AG09319 (cell line): Measurements from ENCODE around the gene TINAGL1.

Experiments used
- DNase-seq: peaks from one replicate; pipeline ENCODE4 v3.0.0-alpha.2; 2010; ENCODE audit warnings: low read depth; ENCODE audit errors: extremely low read depth
- TF ChIP-seq, protein P1 (sequence below): IDR thresholded peaks from 2 replicates; pipeline ENCODE4 v1.5.1; 2011; ENCODE audit warnings: low read depth, mild to moderate bottlenecking, inconsistent platforms, low read length, moderate library complexity

TINAGL1 gene

DNA sequence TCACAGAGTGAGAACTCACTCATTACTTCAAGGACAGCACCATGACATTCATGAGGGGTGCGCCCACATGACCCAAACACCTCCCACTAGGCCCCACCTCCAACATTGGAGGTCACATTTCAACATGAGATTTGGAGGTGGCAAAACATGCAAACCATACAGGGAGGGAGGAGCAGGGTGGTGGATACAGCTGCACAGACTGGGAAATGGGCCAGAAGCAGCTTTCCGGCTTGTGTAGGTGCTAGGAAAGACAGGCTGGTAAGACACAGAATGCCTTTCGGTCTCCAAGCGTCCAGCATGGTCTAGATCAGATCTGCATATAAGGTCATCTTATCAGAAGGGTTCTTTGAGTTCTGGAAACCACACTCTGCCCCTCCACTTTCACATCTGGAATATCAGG, 35.1 kb upstream of the TINAGL1 start:
- TF ChIP-seq, protein P1, sequence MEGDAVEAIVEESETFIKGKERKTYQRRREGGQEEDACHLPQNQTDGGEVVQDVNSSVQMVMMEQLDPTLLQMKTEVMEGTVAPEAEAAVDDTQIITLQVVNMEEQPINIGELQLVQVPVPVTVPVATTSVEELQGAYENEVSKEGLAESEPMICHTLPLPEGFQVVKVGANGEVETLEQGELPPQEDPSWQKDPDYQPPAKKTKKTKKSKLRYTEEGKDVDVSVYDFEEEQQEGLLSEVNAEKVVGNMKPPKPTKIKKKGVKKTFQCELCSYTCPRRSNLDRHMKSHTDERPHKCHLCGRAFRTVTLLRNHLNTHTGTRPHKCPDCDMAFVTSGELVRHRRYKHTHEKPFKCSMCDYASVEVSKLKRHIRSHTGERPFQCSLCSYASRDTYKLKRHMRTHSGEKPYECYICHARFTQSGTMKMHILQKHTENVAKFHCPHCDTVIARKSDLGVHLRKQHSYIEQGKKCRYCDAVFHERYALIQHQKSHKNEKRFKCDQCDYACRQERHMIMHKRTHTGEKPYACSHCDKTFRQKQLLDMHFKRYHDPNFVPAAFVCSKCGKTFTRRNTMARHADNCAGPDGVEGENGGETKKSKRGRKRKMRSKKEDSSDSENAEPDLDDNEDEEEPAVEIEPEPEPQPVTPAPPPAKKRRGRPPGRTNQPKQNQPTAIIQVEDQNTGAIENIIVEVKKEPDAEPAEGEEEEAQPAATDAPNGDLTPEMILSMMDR, result no peak
- no peak for DNase-seq

DNA sequence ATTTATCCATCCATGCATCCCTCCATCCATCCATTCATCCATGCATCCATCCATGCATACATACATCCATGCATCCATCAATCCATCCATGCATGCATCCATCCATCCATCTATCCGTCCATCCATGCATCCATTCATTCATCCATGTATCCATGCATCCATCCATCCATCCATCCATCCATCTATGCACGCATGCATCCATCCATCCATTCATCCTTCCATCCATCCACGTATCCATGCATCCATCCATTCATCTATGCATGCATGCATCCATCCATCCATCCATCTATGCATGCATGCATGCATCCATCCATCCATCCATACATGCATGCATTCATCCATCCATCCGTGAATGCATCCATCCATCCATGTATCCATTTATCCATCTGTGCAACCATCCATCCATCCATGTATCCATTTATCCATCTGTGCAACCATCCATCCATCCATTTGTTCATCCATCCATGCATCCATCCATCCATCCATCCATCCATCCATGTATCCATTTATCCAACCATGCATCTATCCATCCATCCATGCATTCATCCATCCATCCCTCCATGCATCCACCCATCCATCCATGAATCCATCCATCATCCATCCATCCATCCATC, 30.3 kb upstream of the TINAGL1 start:
- DNase-seq, result no peak
- TF ChIP-seq, protein P1, result no peak

DNA sequence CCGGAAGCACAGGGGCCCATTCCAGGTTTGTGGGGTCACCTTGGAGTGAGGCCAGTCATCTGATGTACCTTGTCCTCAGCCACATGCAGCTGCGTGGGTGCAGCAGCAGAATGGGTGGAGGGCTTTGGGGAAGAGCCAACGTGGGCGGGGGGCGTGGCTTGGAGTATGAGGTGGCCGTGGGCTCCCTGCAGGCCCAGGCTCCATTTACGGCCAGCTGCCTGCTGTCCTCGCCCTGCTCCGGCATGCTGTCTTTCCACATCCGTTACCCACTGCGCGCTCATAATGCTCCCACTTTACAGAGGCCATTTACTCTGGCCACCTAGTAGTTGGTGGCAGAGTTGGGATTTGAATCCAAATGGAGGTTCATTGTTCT, 27.8 kb upstream of the TINAGL1 start:
- no peak for DNase-seq
- TF ChIP-seq, protein P1, result no peak

DNA sequence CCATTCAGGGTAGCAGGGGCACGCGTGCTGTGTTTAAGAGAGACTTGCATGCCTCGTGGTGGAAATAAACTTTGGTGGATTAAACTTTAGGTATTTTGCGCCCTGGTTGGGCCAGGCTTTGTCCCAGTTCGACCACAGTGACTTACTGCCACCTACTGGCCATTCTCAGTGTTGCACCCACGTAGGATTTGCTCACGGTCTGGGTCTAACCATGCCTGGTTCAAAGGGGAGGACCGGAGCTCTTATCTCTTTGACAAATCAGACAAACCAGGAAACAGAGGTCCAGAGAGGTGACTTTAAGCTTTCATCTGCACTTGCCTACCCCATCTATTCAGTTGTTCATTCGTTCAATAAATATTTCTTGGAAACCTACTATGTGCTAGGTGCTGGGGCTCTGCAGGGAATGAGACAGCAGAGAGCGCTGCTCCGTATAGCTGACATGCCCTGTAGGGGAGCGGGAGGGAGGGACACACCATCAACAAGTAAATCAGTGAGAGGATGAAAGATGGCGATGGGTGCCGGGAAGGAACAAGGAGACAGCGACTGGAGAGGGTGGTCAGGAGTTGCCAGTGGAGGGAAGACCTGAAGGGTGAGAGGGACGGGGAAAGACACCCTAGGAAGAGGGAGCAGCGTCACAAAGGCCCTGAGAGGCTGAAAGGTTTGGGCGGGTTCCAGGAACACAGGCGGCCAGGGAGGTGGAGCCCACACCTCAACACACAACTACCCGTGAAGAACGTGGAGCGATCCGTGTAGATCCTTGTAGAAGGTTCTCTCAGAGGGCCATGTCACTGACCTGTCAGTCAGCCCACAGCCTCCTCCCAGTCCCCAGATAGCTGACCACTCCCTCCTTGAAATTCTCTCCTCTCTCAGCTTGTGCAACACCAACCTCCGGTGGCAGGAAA, 27.2 kb upstream of the TINAGL1 start:
- DNase-seq, result peak; percentile 60
- TF ChIP-seq, protein P1, result peak; percentile 83

DNA sequence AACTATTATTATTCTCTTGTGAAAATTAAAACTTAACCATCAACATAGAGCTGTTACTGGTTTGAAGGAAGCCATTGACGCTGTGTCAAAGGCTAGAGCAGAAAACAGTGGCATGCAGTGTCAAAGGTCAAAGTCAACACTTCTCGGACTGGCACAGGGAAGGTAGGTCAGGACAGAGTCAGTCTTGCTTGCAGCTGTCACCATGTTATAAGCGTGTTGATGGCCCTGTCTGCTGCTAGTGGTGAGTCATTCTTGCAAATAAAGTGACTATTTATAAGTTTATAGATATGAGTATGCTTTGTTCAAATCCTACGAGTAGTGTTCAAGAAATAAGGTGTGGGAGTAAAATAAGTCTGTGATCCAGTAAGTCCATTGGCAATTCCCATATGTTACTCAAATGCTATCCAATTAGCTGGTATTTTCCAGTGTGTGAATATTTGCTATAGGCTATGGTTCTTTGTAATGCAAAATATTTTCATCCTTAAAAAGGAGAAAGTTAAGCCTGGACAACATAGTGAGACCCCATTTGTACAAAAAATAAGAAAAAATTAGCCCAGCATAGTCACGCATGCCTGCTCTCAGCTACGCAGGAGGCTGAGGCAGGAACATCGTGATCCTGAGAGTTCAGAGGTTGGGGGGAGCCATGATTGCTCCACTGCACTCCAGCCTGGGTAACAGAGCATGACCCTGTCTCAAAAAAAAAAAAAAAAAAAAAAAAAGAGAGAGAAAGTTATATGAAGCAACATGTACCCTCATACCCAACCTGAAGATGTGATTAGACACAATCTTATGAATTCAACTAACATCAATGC, 26.3 kb upstream of the TINAGL1 start:
- TF ChIP-seq, protein P1, result no peak
- DNase-seq, result no peak

DNA sequence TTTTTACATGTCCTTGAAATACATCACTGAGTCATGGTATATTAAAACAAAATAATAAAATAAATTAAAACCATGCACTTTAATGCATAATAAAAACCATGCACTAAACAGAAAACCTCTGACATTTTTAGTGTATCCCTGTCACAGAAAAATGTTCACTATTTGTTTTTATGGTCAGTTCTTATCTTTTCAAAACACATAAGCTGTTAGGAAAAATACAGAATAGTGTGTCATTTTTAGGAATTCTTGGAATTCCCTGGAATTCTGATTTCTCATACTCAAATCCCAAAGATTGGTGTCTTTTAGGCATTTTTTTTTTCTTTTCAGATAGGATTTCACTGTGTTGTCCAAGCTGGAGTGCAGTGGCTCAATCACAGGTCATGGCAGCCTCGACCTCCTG, 25.1 kb upstream of the TINAGL1 start:
- no peak for DNase-seq
- TF ChIP-seq, protein P1, result no peak
